Glutamatergic neuron (in vitro differentiated cells): Measurements from ENCODE around the gene SERPINA5. TPM values are rescaled to one million over a fixed set of nuclear protein-coding genes. Genes with fewer than 3 reads are reported as not detected.

ENCODE experiments used
- DNase-seq: peaks from one replicate; pipeline ENCODE4 v3.0.0; 2022
- H3K27ac Mint-ChIP-seq: one replicate; pipeline ENCODE4 v1.8.0; 2020; ENCODE audit warnings: mild to moderate bottlenecking, mixed read lengths, inconsistent platforms; ENCODE audit not compliant: unreplicated experiment
- H3K27me3 Mint-ChIP-seq: one replicate; pipeline ENCODE4 v1.8.0; 2020; ENCODE audit warnings: mild to moderate bottlenecking, moderate library complexity, mixed read lengths, inconsistent platforms; ENCODE audit not compliant: unreplicated experiment
- H3K36me3 Mint-ChIP-seq: one replicate; pipeline ENCODE4 v1.8.0; 2020; ENCODE audit warnings: mild to moderate bottlenecking, mixed read lengths, inconsistent platforms; ENCODE audit not compliant: unreplicated experiment
- H3K4me1 Mint-ChIP-seq: one replicate; pipeline ENCODE4 v1.8.0; 2020; ENCODE audit warnings: mild to moderate bottlenecking, low read depth, mixed read lengths, inconsistent platforms; ENCODE audit not compliant: unreplicated experiment
- H3K4me3 Mint-ChIP-seq: one replicate; pipeline ENCODE4 v1.8.0; 2020; ENCODE audit warnings: mild to moderate bottlenecking, mixed read lengths, inconsistent platforms; ENCODE audit not compliant: unreplicated experiment
- H3K9me3 Mint-ChIP-seq: one replicate; pipeline ENCODE4 v1.8.0; 2020; ENCODE audit warnings: mild to moderate bottlenecking, moderate library complexity, mixed read lengths, inconsistent platforms; ENCODE audit not compliant: unreplicated experiment
- total RNA-seq: library from RNA; stranded (reverse); fragmentation: NEBNext Ultra II Directional; extraction: Animal tissue kit (Norgen Biotek cat#: 25700); gene quantifications from one replicate; pipeline ENCODE4 v1.2.1, GENCODE V29; 2021; ENCODE audit not compliant: unreplicated experiment
- TF ChIP-seq, protein P1 (sequence below): fragments of 200-600 bp; sonication (generic); IDR thresholded peaks from one replicate; pipeline ENCODE4 v1.5.0; 2021; ENCODE audit not compliant: partially characterized antibody, unreplicated experiment

Gene SERPINA5
- total RNA-seq, 1 donor from 2014 or later, result not detected

DNA sequence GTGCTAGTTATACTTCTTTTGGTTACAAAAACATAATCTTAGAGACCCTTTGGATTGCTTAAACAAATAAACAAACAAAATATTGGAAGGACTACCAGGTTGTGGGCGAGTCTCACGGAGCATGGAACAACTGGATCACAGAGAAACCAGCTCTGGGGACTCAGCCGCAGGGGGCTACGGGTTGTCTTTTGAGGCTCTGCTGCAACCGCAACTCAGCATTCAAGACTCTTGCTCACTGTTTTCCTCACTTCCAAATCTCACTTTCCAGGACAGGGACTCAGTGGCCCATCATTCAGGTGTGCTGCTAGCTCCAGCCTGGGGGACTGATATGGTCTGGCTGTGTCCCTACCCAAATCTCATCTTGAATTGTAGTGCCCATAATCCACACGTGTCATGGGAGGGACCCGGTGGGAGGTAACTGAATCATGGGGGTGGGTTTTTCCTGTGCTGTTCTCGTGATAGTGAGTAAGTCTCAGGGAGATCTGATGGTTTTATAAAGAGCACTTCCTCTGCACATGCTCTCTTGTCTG is 34.0 kb upstream of the SERPINA5 start:
- Mint-ChIP-seq H3K27ac (no peak overlapping the region), H3K36me3 (no peaks in the 10 kb centered on the region), H3K27me3 (peaks cover 3% of the 10 kb centered on the region), H3K4me1 (no peaks in the 10 kb centered on the region), H3K4me3 (no peak overlapping the region), H3K9me3 (no peaks in the 10 kb centered on the region)
- DNase-seq, result no peak
- TF ChIP-seq, protein P1, sequence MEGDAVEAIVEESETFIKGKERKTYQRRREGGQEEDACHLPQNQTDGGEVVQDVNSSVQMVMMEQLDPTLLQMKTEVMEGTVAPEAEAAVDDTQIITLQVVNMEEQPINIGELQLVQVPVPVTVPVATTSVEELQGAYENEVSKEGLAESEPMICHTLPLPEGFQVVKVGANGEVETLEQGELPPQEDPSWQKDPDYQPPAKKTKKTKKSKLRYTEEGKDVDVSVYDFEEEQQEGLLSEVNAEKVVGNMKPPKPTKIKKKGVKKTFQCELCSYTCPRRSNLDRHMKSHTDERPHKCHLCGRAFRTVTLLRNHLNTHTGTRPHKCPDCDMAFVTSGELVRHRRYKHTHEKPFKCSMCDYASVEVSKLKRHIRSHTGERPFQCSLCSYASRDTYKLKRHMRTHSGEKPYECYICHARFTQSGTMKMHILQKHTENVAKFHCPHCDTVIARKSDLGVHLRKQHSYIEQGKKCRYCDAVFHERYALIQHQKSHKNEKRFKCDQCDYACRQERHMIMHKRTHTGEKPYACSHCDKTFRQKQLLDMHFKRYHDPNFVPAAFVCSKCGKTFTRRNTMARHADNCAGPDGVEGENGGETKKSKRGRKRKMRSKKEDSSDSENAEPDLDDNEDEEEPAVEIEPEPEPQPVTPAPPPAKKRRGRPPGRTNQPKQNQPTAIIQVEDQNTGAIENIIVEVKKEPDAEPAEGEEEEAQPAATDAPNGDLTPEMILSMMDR, result no peak

DNA sequence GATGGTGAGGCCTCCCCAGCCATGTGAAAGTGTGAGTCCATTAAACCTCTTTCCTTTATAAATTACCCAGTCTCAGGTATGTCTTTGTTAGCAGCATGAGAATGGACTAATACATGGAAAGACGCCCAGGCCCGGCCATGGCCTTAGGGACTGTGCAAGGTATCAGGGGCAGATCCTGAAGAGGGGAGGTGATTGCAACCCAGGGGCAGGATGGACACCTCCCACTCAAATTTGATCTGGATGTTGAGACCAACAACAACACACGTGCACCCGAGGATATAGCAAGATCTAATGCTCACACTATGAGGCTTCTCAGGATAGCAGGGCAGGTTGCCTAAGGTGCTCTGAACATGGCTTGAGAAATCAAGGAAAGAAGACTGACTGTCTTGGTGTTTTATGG is 33.5 kb upstream of the SERPINA5 start:
- DNase-seq, result no peak
- TF ChIP-seq, protein P1, result no peak
- no peak overlapping the region for H3K4me3 Mint-ChIP-seq
- H3K9me3 Mint-ChIP-seq, result no peaks in the 10 kb centered on the region
- no peaks in the 10 kb centered on the region for H3K4me1 Mint-ChIP-seq
- H3K27ac Mint-ChIP-seq, result no peak overlapping the region
- peaks cover 3% of the 10 kb centered on the region for H3K27me3 Mint-ChIP-seq
- H3K36me3 Mint-ChIP-seq, result no peaks in the 10 kb centered on the region

DNA sequence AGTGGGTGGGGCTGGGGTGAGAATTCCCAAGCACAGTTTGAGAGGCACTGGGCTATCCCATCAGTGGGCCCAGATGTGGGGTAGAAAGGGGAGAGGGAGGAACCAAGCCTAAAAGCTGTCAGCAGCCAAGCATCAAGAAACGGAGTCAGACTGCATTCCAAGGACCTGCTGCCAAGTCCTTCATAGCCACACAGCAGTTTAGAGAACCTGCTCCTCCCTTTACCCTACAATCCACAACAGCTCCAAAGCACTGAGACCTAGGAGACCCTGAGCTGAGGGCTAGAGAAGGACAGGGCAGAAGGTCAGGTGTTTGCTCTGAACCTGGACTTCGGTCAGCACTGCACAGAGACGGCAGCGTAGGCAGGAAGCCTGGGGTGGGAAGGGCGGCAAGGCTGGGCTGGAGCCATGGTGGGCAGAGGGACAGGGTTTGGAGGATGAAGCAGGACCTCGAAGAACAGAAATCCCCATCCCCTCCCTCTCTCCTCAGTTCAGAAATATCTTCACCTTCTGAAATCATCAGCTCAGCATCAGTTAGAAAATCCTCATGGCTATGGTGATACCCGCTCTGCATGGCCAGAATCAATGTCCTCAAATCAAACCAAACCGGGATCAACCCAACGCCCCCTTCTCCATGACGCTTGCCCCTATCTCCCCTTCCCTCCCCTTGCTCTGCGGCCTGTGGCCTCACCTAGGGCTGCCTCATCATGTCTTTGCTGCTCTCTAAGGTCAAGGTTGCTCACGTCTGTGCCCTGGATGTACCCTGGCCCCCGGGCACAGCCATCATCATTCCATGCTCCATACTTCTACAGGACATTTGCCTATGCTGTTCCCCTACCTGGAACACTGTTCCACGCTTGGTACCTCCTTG is 32.9 kb upstream of the SERPINA5 start:
- Mint-ChIP-seq H3K27me3 (peaks cover 3% of the 10 kb centered on the region), H3K9me3 (no peaks in the 10 kb centered on the region), H3K4me3 (no peak overlapping the region), H3K36me3 (peaks cover 3% of the 10 kb centered on the region), H3K4me1 (no peaks in the 10 kb centered on the region), H3K27ac (no peak overlapping the region)
- TF ChIP-seq, protein P1, result no peak
- DNase-seq, result no peak

DNA sequence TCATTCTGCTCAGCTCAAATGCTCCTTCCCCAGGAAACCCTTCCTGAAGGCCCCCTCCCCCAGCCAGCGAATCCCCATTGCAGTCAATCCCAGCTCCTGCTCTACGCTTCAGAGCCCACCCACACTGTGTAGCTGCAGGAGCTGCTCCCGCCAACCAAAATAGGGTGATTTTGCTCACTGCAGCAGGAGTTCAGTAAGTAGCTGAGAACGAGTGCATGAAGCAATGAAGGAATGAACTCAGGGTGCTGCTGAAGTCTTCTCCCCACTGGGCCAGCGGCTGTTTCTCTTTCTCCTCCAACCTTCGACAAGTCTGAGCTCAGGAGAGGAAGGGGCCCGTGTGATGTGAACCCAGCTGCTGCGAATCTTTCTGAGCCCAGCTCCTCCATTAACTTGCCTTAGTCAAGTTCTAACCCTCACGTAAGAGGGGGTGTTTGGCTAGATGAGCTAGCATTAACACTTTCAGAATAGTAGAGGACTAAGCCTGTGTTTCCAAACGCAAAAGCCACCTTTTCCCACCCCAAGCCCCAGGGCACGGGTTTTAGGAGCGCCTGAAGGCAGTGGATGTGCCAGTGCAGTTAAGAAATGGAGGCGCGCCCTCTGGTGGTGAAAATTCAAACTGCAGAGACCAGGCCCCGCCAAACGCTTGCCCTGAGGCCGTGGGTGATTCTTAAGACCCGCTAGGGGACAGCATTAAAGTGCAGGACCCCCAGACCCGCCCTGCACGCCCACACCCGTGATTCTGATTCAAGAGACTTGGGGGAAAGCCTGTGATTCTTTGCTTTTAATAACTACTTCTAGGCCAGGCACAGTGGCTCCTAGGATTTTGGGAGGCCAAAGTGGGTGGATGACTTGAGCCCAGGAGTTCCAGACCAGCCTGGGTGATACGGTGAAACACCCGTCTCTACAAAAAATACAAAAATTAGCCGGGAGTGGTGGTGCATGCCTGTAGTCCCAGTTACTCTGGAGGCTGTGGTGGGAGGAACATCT is 31.9 kb upstream of the SERPINA5 start:
- Mint-ChIP-seq H3K36me3 (peaks cover 6% of the 10 kb centered on the region), H3K4me3 (no peak overlapping the region), H3K4me1 (no peaks in the 10 kb centered on the region), H3K27ac (no peak overlapping the region), H3K9me3 (peaks cover 2% of the 10 kb centered on the region), H3K27me3 (peaks cover 3% of the 10 kb centered on the region)
- TF ChIP-seq, protein P1, result peak; percentile 99
- DNase-seq, result peak; percentile 90
